Measurements from ENCODE around the gene ADAMTSL2.

The ADAMTSL2 gene

GRCh38 chr9:133502112-133502511 is 32.4 kb upstream of the ADAMTSL2 start:
- DNase-seq = no peak

GRCh38 chr9:133505186-133505830 is 29.2 kb upstream of the ADAMTSL2 start:
- no peak for DNase-seq

- DNase-seq = no peak
These were observed 28.4 kb upstream of the ADAMTSL2 start for GRCh38 chr9:133505901-133506652.

GRCh38 chr9:133506653-133507038 is 27.9 kb upstream of the ADAMTSL2 start:
- no peak for DNase-seq

- DNase-seq = no peak
These were observed 27.1 kb upstream of the ADAMTSL2 start for GRCh38 chr9:133507246-133507965.

GRCh38 chr9:133508046-133508445 is 26.5 kb upstream of the ADAMTSL2 start:
- no peak for DNase-seq

GRCh38 chr9:133509179-133510083 is 25.1 kb upstream of the ADAMTSL2 start:
- no peak for DNase-seq

- no peak for DNase-seq
These were observed 23.5 kb upstream of the ADAMTSL2 start for GRCh38 chr9:133510926-133511505.

- no peak for DNase-seq
These were observed 22.9 kb upstream of the ADAMTSL2 start for GRCh38 chr9:133511607-133512006.

- DNase-seq = no peak
These were observed 22.0 kb upstream of the ADAMTSL2 start for GRCh38 chr9:133512253-133513213.

- no peak for DNase-seq
These were observed 21.0 kb upstream of the ADAMTSL2 start for GRCh38 chr9:133513214-133514100.

- DNase-seq = no peak
These were observed 19.9 kb upstream of the ADAMTSL2 start for GRCh38 chr9:133514460-133515239.

- no peak for DNase-seq
These were observed 19.3 kb upstream of the ADAMTSL2 start for GRCh38 chr9:133515240-133515610.

- no peak for DNase-seq
These were observed 18.8 kb upstream of the ADAMTSL2 start for GRCh38 chr9:133515615-133516255.

GRCh38 chr9:133516256-133516960 is 18.1 kb upstream of the ADAMTSL2 start:
- no peak for DNase-seq

- no peak for DNase-seq
These were observed 17.5 kb upstream of the ADAMTSL2 start for GRCh38 chr9:133516961-133517350.

GRCh38 chr9:133517711-133518110 is 16.8 kb upstream of the ADAMTSL2 start:
- no peak for DNase-seq

GRCh38 chr9:133518200-133518599 is 16.3 kb upstream of the ADAMTSL2 start:
- DNase-seq = no peak
